ENCODE data around the gene GTPBP3.
"Not testable (repeated sequence)": the region's sequence is repeated elsewhere in the genome, so short reads cannot be mapped to it uniquely, and the experiment has no call there.

- TF ChIP-seq CTCF (conservative IDR thresholded peaks at IDR 0.05 in 1 of 2, IDR thresholded peaks at IDR 0.05 in 1 of 2; ENCODE audit: extremely low read depth in 1 of 2, insufficient read depth in 1 of 2, low read depth in 1 of 2, low read length in 2 of 2); EZH2 (IDR thresholded peaks at IDR 0.05; ENCODE audit: borderline replicate concordance, low read length): not testable (repeated sequence)
These were observed 26.7 kb downstream of the GTPBP3 start for GRCh38 chr19:17363852-17364605.

Data from mammary epithelial cell (primary cell).